Measurements from ENCODE around the gene SLC26A1.

DNA sequence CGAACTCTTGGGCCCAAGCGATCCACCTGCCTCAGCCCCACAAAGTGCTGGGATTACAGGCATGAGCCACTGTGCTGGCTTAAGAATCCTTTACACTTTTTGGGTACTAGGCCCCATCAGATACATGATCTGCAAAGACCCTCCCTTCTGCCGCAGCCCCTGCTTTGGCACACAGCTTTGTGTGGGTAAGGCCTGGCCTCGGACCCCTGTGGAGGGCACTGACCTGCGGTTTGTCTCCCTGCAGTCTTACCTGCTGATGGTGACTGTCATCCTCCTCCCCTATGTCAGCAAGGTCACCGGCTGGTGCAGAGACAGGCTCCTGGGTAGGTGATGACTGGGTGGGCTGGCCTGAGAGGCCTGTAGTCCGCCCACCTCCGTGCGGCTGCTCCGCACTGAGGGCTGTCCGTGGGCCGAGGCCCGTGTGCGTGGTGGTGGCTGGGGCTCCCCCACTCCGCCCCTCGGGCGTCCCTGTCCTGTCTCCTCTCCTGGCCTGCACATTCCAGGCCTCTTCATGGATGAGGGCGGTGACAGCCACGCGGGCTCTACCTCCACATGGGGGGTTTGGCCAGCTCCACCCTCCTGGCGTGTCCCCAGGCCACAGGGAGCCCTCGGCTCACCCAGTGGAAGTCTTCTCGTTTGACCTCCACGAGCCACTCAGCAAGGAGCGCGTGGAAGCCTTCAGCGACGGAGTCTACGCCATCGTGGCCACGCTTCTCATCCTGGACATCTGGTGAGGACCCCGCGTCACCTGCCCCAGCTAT, 37.9 kb downstream of the SLC26A1 start:
- TF ChIP-seq, protein P1, sequence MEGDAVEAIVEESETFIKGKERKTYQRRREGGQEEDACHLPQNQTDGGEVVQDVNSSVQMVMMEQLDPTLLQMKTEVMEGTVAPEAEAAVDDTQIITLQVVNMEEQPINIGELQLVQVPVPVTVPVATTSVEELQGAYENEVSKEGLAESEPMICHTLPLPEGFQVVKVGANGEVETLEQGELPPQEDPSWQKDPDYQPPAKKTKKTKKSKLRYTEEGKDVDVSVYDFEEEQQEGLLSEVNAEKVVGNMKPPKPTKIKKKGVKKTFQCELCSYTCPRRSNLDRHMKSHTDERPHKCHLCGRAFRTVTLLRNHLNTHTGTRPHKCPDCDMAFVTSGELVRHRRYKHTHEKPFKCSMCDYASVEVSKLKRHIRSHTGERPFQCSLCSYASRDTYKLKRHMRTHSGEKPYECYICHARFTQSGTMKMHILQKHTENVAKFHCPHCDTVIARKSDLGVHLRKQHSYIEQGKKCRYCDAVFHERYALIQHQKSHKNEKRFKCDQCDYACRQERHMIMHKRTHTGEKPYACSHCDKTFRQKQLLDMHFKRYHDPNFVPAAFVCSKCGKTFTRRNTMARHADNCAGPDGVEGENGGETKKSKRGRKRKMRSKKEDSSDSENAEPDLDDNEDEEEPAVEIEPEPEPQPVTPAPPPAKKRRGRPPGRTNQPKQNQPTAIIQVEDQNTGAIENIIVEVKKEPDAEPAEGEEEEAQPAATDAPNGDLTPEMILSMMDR (IDR thresholded peaks at IDR 0.05) = no peak
- TF ChIP-seq POLR2A (IDR thresholded peaks at IDR 0.05) (no peak), EP300 (IDR thresholded peaks at IDR 0.05) (no peak), POLR2AphosphoS5 (IDR thresholded peaks at IDR 0.05) (no peak)
